Gastrocnemius medialis (tissue), 4 donors: ENCODE results near the gene LAMC3.

Source experiments
- POLR2A ChIP-seq, 2 donors: fragments of 450-650 bp; IDR thresholded peaks; one replicate each; pipeline ENCODE4 v1.6.1; 2017; ENCODE audit warnings: antibody characterized with exemption in 2 of 2, mild to moderate bottlenecking in 2 of 2, moderate library complexity in 2 of 2
- TF ChIP-seq, protein P1 (sequence below), 5 experiments: fragments of 450-650 bp in 3 of 5; fragments of 200-600 bp in 2 of 5; sonication (generic) in 2 of 5; IDR thresholded peaks in 4 of 5; conservative IDR thresholded peaks in 1 of 5; 1 replicate in 4 of 5; 2 replicates in 1 of 5; pipeline ENCODE4 v1.5.1; 2016 to 2019; ENCODE audit warnings: antibody characterized with exemption in 5 of 5, mild to moderate bottlenecking in 3 of 5, moderate library complexity in 3 of 5

DNA sequence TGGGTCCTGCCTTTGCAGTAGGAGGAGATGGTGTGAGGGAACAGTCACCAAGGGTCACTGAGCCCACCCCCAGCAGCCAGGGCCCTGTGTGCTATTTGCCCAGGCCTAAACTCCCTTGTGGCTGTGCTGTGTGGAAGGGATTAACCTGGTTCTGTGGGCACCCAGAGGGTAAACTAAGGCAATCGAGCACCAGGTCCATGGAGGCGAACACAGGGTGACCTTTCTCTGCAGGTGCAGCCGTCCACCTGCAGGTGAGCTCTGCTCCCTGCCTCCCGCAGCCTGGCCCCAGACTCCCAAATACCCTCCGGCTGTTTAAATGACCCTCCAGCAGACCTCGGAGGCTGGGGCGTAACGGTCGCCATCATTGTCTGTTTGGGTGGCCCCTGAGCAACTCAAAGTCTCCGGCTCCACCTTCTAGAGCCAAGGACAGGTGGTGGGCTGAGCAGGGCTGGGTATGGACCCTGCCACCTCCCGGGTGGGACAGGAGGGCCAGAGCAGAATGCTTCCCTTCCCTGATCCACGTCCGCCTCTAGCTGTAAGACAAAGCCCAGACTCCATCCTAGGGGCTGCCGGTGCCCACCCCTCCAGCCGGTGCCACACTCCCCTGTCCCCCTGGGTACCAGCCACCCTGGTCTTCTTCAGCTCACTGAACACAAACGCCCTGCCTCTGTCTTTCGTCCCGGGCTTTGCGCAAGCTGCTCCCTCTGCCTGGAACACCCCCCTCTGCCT, 35.9 kb upstream of the LAMC3 start:
- TF ChIP-seq, protein P1, sequence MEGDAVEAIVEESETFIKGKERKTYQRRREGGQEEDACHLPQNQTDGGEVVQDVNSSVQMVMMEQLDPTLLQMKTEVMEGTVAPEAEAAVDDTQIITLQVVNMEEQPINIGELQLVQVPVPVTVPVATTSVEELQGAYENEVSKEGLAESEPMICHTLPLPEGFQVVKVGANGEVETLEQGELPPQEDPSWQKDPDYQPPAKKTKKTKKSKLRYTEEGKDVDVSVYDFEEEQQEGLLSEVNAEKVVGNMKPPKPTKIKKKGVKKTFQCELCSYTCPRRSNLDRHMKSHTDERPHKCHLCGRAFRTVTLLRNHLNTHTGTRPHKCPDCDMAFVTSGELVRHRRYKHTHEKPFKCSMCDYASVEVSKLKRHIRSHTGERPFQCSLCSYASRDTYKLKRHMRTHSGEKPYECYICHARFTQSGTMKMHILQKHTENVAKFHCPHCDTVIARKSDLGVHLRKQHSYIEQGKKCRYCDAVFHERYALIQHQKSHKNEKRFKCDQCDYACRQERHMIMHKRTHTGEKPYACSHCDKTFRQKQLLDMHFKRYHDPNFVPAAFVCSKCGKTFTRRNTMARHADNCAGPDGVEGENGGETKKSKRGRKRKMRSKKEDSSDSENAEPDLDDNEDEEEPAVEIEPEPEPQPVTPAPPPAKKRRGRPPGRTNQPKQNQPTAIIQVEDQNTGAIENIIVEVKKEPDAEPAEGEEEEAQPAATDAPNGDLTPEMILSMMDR (IDR thresholded peaks at IDR 0.05 in 4 of 5, conservative IDR thresholded peaks at IDR 0.05 in 1 of 5): no peak
- TF ChIP-seq POLR2A (IDR thresholded peaks at IDR 0.05): no peak
